Measurements from ENCODE around the gene MKRN2OS. TPM values are rescaled to one million over a fixed set of nuclear protein-coding genes. Genes with fewer than 3 reads are reported as not detected.

The MKRN2OS gene
- total and polyA plus RNA-seq, 2 donors (not counting 1 experiment from before 2014, with no cell fraction given) = not detected

- Histone ChIP-seq H2AFZ (ENCODE audit: low read length) (no peak overlapping the region), H3K4me3 (replicated peaks in 1 of 4; ENCODE audit: control extremely low read depth in 1 of 4, insufficient read depth in 1 of 4, low read depth in 3 of 4, low read length in 4 of 4) (no peak overlapping the region), H3K27me3 (ENCODE audit: control insufficient read depth, insufficient read depth, low read length) (no peaks in the 10 kb centered on the region), H3K27ac (ENCODE audit: insufficient read depth, low read length) (no peak overlapping the region), H4K20me1 (ENCODE audit: control insufficient read depth, extremely low read depth, insufficient read depth, low read length) (no peaks in the 10 kb centered on the region), H3K9me3 (ENCODE audit: control insufficient read depth, insufficient read depth, low read depth, low read length) (no peaks in the 10 kb centered on the region), H3K4me1 (ENCODE audit: control insufficient read depth, extremely low read depth, insufficient read depth, low read length) (no peaks in the 10 kb centered on the region), H3K36me3 (ENCODE audit: control insufficient read depth, insufficient read depth, low read length) (peaks cover 8% of the 10 kb centered on the region), H3K9ac (ENCODE audit: insufficient read depth, low read length) (no peak overlapping the region), H3K79me2 (ENCODE audit: control insufficient read depth, insufficient read depth, low read length) (no peaks in the 10 kb centered on the region), H3K4me2 (ENCODE audit: extremely low read depth, insufficient read depth, low read length) (no peak overlapping the region)
- TF ChIP-seq EZH2 (IDR thresholded peaks at IDR 0.05; ENCODE audit: low read length, missing control alignments) (no peak), CTCF (conservative IDR thresholded peaks at IDR 0.05 in 1 of 2, IDR thresholded peaks at IDR 0.05 in 1 of 2; ENCODE audit: low read depth in 1 of 2, low read length in 2 of 2) (no peak)
- DNase-seq (ENCODE audit: low read depth in 2 of 2) = no peak
Measured at GRCh38 chr3:12496453-12496761, 48.9 kb downstream of the MKRN2OS start.

GRCh38 chr3:12495749-12496452, 49.4 kb downstream of the MKRN2OS start:
- Histone ChIP-seq H3K4me1 (ENCODE audit: control insufficient read depth, extremely low read depth, insufficient read depth, low read length) (no peaks in the 10 kb centered on the region), H3K27ac (ENCODE audit: insufficient read depth, low read length) (no peak overlapping the region), H3K4me3 (replicated peaks in 1 of 4; ENCODE audit: control extremely low read depth in 1 of 4, insufficient read depth in 1 of 4, low read depth in 3 of 4, low read length in 4 of 4) (no peak overlapping the region), H3K9me3 (ENCODE audit: control insufficient read depth, insufficient read depth, low read depth, low read length) (no peaks in the 10 kb centered on the region), H3K36me3 (ENCODE audit: control insufficient read depth, insufficient read depth, low read length) (peaks cover 8% of the 10 kb centered on the region), H3K9ac (ENCODE audit: insufficient read depth, low read length) (no peak overlapping the region), H3K27me3 (ENCODE audit: control insufficient read depth, insufficient read depth, low read length) (no peaks in the 10 kb centered on the region), H3K79me2 (ENCODE audit: control insufficient read depth, insufficient read depth, low read length) (no peaks in the 10 kb centered on the region), H2AFZ (ENCODE audit: low read length) (no peak overlapping the region), H3K4me2 (ENCODE audit: extremely low read depth, insufficient read depth, low read length) (no peak overlapping the region), H4K20me1 (ENCODE audit: control insufficient read depth, extremely low read depth, insufficient read depth, low read length) (no peaks in the 10 kb centered on the region)
- TF ChIP-seq CTCF (conservative IDR thresholded peaks at IDR 0.05 in 1 of 2, IDR thresholded peaks at IDR 0.05 in 1 of 2; ENCODE audit: low read depth in 1 of 2, low read length in 2 of 2) (peak in 1 of 2 donors; percentile 11), EZH2 (IDR thresholded peaks at IDR 0.05; ENCODE audit: low read length, missing control alignments) (no peak)
- DNase-seq (ENCODE audit: low read depth in 2 of 2) = no peak

GRCh38 chr3:12490547-12490946, 54.8 kb downstream of the MKRN2OS start:
- no peak for DNase-seq (ENCODE audit: low read depth in 2 of 2)
- TF ChIP-seq EZH2 (IDR thresholded peaks at IDR 0.05; ENCODE audit: low read length, missing control alignments) (no peak), CTCF (conservative IDR thresholded peaks at IDR 0.05 in 1 of 2, IDR thresholded peaks at IDR 0.05 in 1 of 2; ENCODE audit: low read depth in 1 of 2, low read length in 2 of 2) (no peak)
- H3K27me3 ChIP-seq (ENCODE audit: control insufficient read depth, insufficient read depth, low read length) = no peaks in the 10 kb centered on the region
- no peaks in the 10 kb centered on the region for H3K79me2 ChIP-seq (ENCODE audit: control insufficient read depth, insufficient read depth, low read length)
- no peak overlapping the region for H3K4me3 ChIP-seq (replicated peaks in 1 of 4; ENCODE audit: control extremely low read depth in 1 of 4, insufficient read depth in 1 of 4, low read depth in 3 of 4, low read length in 4 of 4)
- no peak overlapping the region for H3K27ac ChIP-seq (ENCODE audit: insufficient read depth, low read length)
- H2AFZ ChIP-seq (ENCODE audit: low read length) = no peak overlapping the region
- no peaks in the 10 kb centered on the region for H4K20me1 ChIP-seq (ENCODE audit: control insufficient read depth, extremely low read depth, insufficient read depth, low read length)
- no peak overlapping the region for H3K4me2 ChIP-seq (ENCODE audit: extremely low read depth, insufficient read depth, low read length)
- peaks cover 1% of the 10 kb centered on the region for H3K36me3 ChIP-seq (ENCODE audit: control insufficient read depth, insufficient read depth, low read length)
- H3K9me3 ChIP-seq (ENCODE audit: control insufficient read depth, insufficient read depth, low read depth, low read length) = no peaks in the 10 kb centered on the region
- H3K9ac ChIP-seq (ENCODE audit: insufficient read depth, low read length) = no peak overlapping the region
- no peaks in the 10 kb centered on the region for H3K4me1 ChIP-seq (ENCODE audit: control insufficient read depth, extremely low read depth, insufficient read depth, low read length)
